Neural cell (in vitro differentiated cells): ENCODE measurements around the gene LRRC8E. TPM values are rescaled to one million over a fixed set of nuclear protein-coding genes. Genes with fewer than 3 reads are reported as not detected.

ENCODE experiments used
- H2AFZ ChIP-seq: fragments of 200-600, 300-800 bp; sonication (generic), shearing (Covaris generic); 2 replicates; pipeline ENCODE4 v1.6.0; 2014; ENCODE audit warnings: low read depth, mild to moderate bottlenecking, antibody characterized with exemption, low read length, moderate library complexity
- H3F3A ChIP-seq: fragments of 200-600 bp; shearing (Covaris generic); 2 replicates; pipeline ENCODE4 v1.6.1; 2016; ENCODE audit warnings: mild to moderate bottlenecking, moderate library complexity, mixed read lengths, antibody characterized with exemption, low read length; ENCODE audit not compliant: insufficient read depth, poor library complexity, severe bottlenecking
- H3K27ac ChIP-seq: fragments of 200-600, 300-800 bp; sonication (generic), shearing (Covaris generic); 2 replicates; pipeline ENCODE4 v1.5.1; 2014; ENCODE audit warnings: mild to moderate bottlenecking, low read length, moderate library complexity
- H3K27me3 ChIP-seq: fragments of 300-800, 200-600 bp; sonication (generic), shearing (Covaris generic); 2 replicates; pipeline ENCODE4 v1.6.0; 2014; ENCODE audit warnings: mild to moderate bottlenecking, low read depth, low read length, moderate library complexity; ENCODE audit not compliant: insufficient read depth
- H3K36me3 ChIP-seq: fragments of 300-800, 200-600 bp; sonication (generic), shearing (Covaris generic); 2 replicates; pipeline ENCODE4 v1.5.1; 2014; ENCODE audit warnings: mild to moderate bottlenecking, antibody characterized with exemption, low read length, moderate library complexity; ENCODE audit not compliant: insufficient read depth
- H3K4me2 ChIP-seq: fragments of 300-800, 200-600 bp; sonication (generic), shearing (Covaris generic); 2 replicates; pipeline ENCODE4 v1.6.0; 2014; ENCODE audit warnings: mild to moderate bottlenecking, low read length
- H3K4me3 ChIP-seq: fragments of 300-800, 200-600 bp; sonication (generic), shearing (Covaris generic); 2 replicates; pipeline ENCODE4 v1.5.1; 2014; ENCODE audit warnings: mild to moderate bottlenecking, low read length, moderate library complexity
- H3K79me2 ChIP-seq: fragments of 200-600 bp; shearing (Covaris generic); replicated peaks from 2 replicates; pipeline ENCODE4 v1.6.0; 2014; ENCODE audit warnings: mild to moderate bottlenecking, low read length, moderate library complexity; ENCODE audit not compliant: insufficient read depth
- H3K9ac ChIP-seq: fragments of 300-800, 200-600 bp; sonication (generic), shearing (Covaris generic); 2 replicates; pipeline ENCODE4 v1.6.1; 2016; ENCODE audit warnings: mild to moderate bottlenecking, low read length, mixed read lengths
- H3K9me2 ChIP-seq: fragments of 200-600 bp; shearing (Covaris generic); 2 replicates; pipeline ENCODE4 v1.6.1; 2016; ENCODE audit warnings: mild to moderate bottlenecking, low read length, mixed read lengths; ENCODE audit not compliant: insufficient read depth
- H3K9me3 ChIP-seq: fragments of 200-600, 300-800 bp; sonication (generic), shearing (Covaris generic); 2 replicates; pipeline ENCODE4 v1.6.1; 2016; ENCODE audit warnings: mild to moderate bottlenecking, mixed run types, low read length, moderate library complexity, mixed read lengths
- H4K20me1 ChIP-seq: fragments of 200-600 bp; shearing (Covaris generic); 2 replicates; pipeline ENCODE4 v1.6.1; 2016; ENCODE audit warnings: mild to moderate bottlenecking, mixed run types; ENCODE audit not compliant: insufficient read depth
- EP300 ChIP-seq: fragments of 450-650 bp; conservative IDR thresholded peaks from 2 replicates; pipeline ENCODE4 v1.6.1; 2014; ENCODE audit warnings: antibody characterized with exemption, mild to moderate bottlenecking, moderate library complexity; ENCODE audit not compliant: poor library complexity, severe bottlenecking
- EZH2 ChIP-seq: fragments of 200-600, 300-800 bp; shearing (Covaris generic), sonication (generic); IDR thresholded peaks from 2 replicates; pipeline ENCODE4 v1.6.1; 2014; ENCODE audit warnings: antibody characterized with exemption, low read length, borderline replicate concordance, mild to moderate bottlenecking; ENCODE audit not compliant: insufficient read depth, poor library complexity, severe bottlenecking
- MXI1 ChIP-seq: fragments of 450-650 bp; conservative IDR thresholded peaks from 2 replicates; pipeline ENCODE4 v1.6.1; 2014; ENCODE audit warnings: antibody characterized with exemption, mild to moderate bottlenecking; ENCODE audit not compliant: poor library complexity, severe bottlenecking
- POLR2AphosphoS5 ChIP-seq: IDR thresholded peaks from 2 replicates; pipeline ENCODE4 v1.6.1; 2012
- RAD21 ChIP-seq: fragments of 450-650 bp; conservative IDR thresholded peaks from 2 replicates; pipeline ENCODE4 v1.6.1; 2014; ENCODE audit warnings: antibody characterized with exemption, mild to moderate bottlenecking, moderate library complexity
- SMC3 ChIP-seq: fragments of 450-650 bp; conservative IDR thresholded peaks from 2 replicates; pipeline ENCODE4 v1.6.1; 2014; ENCODE audit warnings: antibody characterized with exemption, mild to moderate bottlenecking, moderate library complexity; ENCODE audit not compliant: poor library complexity
- TAF1 ChIP-seq: IDR thresholded peaks from 2 replicates; pipeline ENCODE4 v1.6.1; 2012; ENCODE audit warnings: low read depth
- polyA plus RNA-seq: library from polyadenylated mRNA; depleted of rRNA; stranded (reverse); fragments of >200 nt; gene quantifications from 2 replicates; pipeline ENCODE4 v1.2.3, GENCODE V29; 2014
- TF ChIP-seq, protein P1 (sequence below): fragments of 450-650 bp; IDR thresholded peaks from 2 replicates; pipeline ENCODE4 v1.5.1; 2014; ENCODE audit warnings: antibody characterized with exemption, mild to moderate bottlenecking, moderate library complexity; ENCODE audit not compliant: poor library complexity, severe bottlenecking
- TF ChIP-seq, protein P2 (sequence below): IDR thresholded peaks from 2 replicates; pipeline ENCODE4 v1.6.1; 2012; ENCODE audit warnings: borderline replicate concordance

The LRRC8E gene
- polyA plus RNA-seq, 1 donor from 2014 or later, result not detected

DNA sequence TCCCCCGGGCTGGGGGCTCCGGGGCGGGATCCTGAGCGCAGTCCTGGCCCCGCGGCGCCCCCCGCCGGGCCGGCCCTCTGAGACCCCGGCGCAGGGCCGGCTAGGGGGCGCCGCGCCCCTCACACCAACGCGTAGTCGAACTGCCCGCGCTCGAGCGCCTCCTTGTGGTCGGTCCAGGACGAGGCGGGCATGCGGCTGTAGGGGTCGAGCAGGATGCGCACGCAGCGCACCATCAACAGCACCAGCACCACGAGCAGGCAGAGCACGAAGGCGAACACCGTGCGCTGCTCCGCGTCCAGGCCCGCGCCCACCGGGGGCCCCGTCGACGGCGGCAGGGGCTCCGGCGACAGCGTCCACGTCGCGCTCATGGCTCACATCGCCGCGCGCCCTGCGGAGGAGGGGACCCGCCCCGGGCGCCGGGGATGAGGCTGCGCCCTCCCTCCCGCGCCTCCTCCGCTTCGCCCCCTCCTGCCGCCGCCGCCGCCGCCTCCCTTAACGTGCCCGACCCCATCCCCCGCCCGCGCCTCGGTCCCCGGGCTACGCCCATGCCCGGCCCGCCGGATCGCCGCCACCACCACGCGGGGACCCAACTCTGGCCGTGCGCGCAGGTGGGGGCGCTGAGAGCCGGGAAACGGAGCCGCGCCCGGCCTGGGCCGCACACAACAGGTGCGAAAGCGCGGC is 37.0 kb downstream of the LRRC8E start:
- H3F3A ChIP-seq, result no peaks in the 10 kb centered on the region
- H4K20me1 ChIP-seq, result peaks cover 10% of the 10 kb centered on the region
- no peaks in the 10 kb centered on the region for H3K27me3 ChIP-seq
- TF ChIP-seq POLR2AphosphoS5, result peak; percentile 95
- TF ChIP-seq SMC3, result peak; percentile 83
- TF ChIP-seq TAF1, result peak; percentile 37
- TF ChIP-seq MXI1, result peak; percentile 90
- peak; percentile 46 for TF ChIP-seq EP300
- peak; percentile 71 for TF ChIP-seq RAD21
- TF ChIP-seq, protein P1, sequence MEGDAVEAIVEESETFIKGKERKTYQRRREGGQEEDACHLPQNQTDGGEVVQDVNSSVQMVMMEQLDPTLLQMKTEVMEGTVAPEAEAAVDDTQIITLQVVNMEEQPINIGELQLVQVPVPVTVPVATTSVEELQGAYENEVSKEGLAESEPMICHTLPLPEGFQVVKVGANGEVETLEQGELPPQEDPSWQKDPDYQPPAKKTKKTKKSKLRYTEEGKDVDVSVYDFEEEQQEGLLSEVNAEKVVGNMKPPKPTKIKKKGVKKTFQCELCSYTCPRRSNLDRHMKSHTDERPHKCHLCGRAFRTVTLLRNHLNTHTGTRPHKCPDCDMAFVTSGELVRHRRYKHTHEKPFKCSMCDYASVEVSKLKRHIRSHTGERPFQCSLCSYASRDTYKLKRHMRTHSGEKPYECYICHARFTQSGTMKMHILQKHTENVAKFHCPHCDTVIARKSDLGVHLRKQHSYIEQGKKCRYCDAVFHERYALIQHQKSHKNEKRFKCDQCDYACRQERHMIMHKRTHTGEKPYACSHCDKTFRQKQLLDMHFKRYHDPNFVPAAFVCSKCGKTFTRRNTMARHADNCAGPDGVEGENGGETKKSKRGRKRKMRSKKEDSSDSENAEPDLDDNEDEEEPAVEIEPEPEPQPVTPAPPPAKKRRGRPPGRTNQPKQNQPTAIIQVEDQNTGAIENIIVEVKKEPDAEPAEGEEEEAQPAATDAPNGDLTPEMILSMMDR, result peak; percentile 99
- TF ChIP-seq, protein P2, sequence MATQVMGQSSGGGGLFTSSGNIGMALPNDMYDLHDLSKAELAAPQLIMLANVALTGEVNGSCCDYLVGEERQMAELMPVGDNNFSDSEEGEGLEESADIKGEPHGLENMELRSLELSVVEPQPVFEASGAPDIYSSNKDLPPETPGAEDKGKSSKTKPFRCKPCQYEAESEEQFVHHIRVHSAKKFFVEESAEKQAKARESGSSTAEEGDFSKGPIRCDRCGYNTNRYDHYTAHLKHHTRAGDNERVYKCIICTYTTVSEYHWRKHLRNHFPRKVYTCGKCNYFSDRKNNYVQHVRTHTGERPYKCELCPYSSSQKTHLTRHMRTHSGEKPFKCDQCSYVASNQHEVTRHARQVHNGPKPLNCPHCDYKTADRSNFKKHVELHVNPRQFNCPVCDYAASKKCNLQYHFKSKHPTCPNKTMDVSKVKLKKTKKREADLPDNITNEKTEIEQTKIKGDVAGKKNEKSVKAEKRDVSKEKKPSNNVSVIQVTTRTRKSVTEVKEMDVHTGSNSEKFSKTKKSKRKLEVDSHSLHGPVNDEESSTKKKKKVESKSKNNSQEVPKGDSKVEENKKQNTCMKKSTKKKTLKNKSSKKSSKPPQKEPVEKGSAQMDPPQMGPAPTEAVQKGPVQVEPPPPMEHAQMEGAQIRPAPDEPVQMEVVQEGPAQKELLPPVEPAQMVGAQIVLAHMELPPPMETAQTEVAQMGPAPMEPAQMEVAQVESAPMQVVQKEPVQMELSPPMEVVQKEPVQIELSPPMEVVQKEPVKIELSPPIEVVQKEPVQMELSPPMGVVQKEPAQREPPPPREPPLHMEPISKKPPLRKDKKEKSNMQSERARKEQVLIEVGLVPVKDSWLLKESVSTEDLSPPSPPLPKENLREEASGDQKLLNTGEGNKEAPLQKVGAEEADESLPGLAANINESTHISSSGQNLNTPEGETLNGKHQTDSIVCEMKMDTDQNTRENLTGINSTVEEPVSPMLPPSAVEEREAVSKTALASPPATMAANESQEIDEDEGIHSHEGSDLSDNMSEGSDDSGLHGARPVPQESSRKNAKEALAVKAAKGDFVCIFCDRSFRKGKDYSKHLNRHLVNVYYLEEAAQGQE, result peak; percentile 49
- no peak for TF ChIP-seq EZH2
- peaks cover 14% of the 10 kb centered on the region for H3K79me2 ChIP-seq
- H3K9ac ChIP-seq, result peak overlapping the region; percentile 89
- H3K4me2 ChIP-seq, result no peak overlapping the region
- H3K36me3 ChIP-seq, result no peaks in the 10 kb centered on the region
- H3K4me3 ChIP-seq, result peak overlapping the region; percentile 70
- peak overlapping the region; percentile 65 for H3K27ac ChIP-seq
- no peaks in the 10 kb centered on the region for H3K9me3 ChIP-seq
- H2AFZ ChIP-seq, result no peak overlapping the region
- H3K9me2 ChIP-seq, result no peaks in the 10 kb centered on the region

DNA sequence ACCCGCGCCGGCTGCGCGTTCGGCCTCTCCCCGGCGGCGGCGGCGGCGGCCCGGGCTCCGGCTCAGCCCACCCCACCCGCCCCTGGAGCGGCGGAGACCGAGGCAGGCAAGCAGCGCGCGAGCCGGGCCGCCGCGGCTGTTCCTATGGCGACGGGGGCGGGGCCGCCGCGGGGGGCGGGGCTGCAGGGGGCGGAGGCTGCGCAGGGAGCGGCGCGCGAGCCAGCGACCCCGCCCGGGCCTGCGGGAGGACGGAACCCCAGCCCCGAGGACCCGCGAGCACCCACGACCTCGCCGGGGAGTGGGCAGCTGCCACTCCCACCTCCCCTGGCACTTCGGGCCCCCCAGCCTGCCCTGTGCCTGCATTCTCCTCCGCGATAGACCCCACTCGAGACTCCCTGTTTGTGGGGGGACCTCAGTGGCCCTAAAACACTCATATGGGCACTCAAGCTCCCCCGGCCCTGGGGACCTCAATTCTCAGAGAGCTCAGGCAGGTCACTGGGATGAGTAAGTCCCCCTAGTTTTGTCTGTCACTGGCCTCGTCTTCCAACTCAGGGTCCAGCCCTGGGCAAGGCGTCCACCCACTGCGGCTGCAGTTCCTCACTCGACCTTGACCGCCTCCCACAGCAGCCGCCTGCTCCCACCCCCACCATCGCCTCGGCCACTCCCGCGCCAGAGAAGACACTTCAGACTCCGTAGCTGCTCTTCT is 37.9 kb downstream of the LRRC8E start, which contains the start of gene CTXN1:
TSS of gene CTXN1 (minus strand) at position 115 of the 706 bp plus-strand sequence. CDS start 597 bp downstream, outside the sequence.
- no peaks in the 10 kb centered on the region for H3K27me3 ChIP-seq
- H2AFZ ChIP-seq, result no peak within 1 kb of the TSS
- peaks cover 14% of the 10 kb centered on the region for H3K79me2 ChIP-seq
- H3K4me2 ChIP-seq, result peak within 1 kb of the TSS; percentile 48
- peaks cover 10% of the 10 kb centered on the region for H4K20me1 ChIP-seq
- H3K9me2 ChIP-seq, result no peaks in the 10 kb centered on the region
- H3K9ac ChIP-seq, result peak within 1 kb of the TSS; percentile 89
- H3K36me3 ChIP-seq, result no peaks in the 10 kb centered on the region
- TF ChIP-seq TAF1 (no peak), POLR2AphosphoS5 (peak; percentile 66)
- peak within 1 kb of the TSS; percentile 70 for H3K4me3 ChIP-seq
- no peaks in the 10 kb centered on the region for H3F3A ChIP-seq
- no peaks in the 10 kb centered on the region for H3K9me3 ChIP-seq
- H3K27ac ChIP-seq, result peak within 1 kb of the TSS; percentile 65
